OCI-LY1 (cell line): ENCODE measurements around the gene CLEC7A.

Experiments used
- CTCF ChIP-seq: fragments of 200-600 bp; sonication (generic), shearing (Covaris generic); IDR thresholded peaks from 2 replicates; pipeline ENCODE4 v1.5.1; 2017; ENCODE audit warnings: mild to moderate bottlenecking, antibody characterized with exemption, low read length, moderate library complexity, mixed read lengths
- EZH2 ChIP-seq: fragments of 200-600 bp; sonication (generic), shearing (Covaris generic); IDR thresholded peaks from 2 replicates; pipeline ENCODE4 v1.8.0; 2017; ENCODE audit warnings: borderline replicate concordance, mixed run types, mild to moderate bottlenecking, antibody characterized with exemption, low read length, moderate library complexity, mixed read lengths

- TF ChIP-seq EZH2 (no peak), CTCF (no peak)
Measured at GRCh38 chr12:10128687-10129086, 1.3 kb downstream of the CLEC7A start.
